Kasumi-1 (cell line): ENCODE results near the gene MACC1.

Experiments
- DNase-seq, 2 experiments: peaks; one replicate each; lab custom pipeline; 2025; lab: John Stamatoyannopoulos, UW

MACC1 gene

DNA sequence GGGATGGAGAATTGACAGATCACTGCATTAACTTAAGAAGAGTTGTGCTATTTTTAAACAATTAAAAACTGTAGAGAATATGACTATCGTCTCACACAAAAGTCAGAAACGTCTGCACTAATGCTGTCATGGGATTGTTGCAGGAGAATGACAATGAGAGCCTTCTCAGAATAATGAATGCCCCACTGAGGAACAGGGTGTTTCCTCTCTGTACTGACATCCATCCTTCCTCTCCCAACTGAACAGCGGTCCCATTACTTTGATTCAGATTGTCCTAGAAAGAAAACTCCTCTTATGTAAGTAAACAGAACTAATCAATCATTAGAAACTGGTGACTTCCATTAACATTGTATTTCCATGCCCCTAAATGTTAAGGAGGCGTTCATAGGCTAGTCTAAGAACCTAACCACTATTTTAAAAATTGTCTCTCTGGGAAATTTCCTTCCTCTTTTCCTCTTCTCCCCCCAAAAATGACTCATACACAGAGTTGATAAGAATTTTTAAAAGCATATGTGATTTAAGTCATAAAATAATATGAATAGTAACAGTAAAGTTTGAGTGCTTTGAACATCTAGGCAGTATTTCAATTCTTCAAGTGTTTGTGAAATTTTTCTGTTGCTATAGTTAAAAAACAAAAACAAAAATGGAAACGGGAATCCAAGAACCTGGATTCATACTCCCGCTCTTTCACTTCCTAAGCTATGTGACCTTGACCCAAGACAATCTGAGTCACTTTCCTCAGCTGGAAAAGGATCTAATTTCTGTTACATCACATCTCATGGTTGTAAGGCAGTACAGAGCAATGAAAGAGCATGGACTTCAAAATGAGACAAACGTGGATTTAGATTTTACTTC, 12.7 kb upstream of the MACC1 start:
- no peak for DNase-seq

DNA sequence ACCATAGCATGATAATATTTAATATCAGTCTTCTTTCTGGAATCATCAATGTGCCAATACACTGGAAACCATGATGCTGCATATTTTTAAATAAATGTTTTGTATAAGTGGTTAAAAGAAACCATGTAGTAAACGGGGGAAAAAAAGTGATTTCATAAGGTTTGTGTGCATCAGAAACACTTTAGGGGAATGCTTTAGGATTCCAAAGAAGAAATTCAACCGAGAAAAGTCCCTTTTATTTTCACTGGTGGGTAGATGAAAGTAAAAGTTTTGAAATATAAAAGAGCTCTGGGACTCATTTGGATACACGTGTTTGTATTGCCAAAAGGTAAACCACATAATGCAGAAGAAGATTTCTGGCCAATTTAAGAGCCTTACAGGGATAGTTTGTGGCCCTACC, 11.9 kb upstream of the MACC1 start:
- DNase-seq, result no peak

DNA sequence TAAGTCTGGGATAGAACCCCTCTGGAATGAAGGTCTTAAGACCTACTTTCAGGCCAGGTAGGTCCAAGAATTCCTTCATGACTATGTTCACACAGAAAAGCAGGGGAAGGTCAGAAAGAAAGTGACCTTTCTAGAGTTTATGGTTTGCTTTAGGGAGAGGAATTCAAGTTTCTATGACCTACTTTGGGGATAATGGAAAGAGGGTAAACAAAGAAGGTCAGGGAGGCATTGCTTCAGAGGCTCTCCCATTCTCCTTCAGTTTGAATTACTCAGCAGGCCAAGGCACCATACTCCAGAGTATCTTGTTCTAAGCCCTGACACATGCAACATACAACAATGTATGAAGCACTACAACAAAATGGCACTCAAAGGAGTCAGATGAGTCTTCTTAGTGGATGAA, 11.5 kb upstream of the MACC1 start:
- no peak for DNase-seq

DNA sequence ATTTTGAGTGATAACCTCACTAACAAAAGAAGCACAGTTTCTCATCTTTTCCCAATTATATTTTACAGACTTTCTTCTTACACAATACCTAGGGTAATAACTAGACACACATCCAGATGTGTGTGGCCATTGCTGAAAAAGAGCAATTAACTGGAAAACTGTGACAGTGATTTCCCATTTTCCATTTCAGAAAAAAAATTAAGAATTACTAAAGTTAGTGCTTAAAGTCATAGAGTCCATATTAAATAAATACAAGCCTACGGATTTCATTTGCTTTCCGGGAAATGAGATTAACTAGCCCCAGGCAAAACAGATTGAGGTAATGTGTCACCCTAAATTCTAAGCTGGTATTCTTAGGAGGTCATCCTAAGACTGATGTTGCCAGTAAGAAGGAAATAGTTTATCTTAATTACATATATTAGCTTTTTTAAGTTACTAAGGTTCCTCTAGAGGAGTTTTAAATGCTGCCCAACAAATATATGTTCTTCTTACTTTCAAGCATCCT, 10.2 kb upstream of the MACC1 start:
- DNase-seq, result no peak

DNA sequence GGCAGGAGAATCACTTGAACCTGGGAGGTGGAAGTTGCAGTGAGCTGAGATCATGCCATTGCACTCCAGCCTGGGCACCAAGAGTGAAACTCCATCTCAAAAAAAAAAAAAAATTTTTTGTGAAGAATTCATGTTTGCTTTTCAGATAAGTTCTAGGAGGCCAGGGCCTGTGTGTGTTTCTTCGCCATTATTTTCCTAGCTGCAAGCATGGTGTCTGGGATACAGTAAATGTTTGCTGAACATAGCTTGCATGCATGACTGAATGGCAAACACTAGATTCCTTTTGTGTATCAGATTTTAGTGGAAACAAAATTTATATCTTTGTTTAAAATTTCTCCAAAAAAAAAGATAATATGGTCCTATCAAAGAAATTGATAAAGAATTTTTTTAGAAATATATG, 9.7 kb upstream of the MACC1 start:
- DNase-seq, result no peak

DNA sequence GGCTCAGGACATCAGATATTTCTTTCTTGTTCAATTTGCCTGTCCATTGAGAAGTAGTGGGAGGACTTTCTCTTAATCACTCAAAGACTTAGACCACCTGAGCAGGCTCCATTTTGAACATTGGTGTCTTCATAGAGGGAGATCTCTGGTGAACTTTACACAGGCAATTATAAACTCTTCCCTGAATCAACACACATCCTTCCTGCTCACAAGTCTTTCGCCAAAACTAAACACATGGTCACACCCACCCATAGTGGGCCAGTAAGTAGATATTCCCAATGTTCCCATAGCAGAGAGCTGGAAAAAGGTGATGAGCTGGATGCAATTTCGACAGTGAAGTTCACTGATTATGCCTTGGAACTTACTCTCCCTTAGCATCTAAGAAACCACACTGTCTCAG, 8.2 kb upstream of the MACC1 start:
- DNase-seq, result no peak

DNA sequence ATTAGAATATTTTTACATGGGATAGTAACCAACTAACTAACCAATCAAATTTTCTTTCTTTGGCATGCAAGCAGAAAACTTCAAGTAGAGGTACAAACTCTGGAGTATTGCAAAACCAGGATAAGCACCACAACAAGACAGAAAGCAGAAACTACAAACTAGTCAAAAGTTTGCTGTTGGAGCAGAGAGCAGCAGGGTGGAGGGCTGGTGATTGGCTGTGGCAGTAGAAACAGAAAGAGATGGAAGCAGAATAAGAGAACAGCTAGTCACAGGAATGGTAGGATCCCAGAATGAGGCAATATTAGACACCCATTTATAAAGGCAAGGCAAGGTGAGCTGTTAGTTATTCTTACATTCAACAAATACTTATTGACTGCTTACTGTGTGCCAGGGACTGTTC, 6.8 kb upstream of the MACC1 start:
- no peak for DNase-seq

DNA sequence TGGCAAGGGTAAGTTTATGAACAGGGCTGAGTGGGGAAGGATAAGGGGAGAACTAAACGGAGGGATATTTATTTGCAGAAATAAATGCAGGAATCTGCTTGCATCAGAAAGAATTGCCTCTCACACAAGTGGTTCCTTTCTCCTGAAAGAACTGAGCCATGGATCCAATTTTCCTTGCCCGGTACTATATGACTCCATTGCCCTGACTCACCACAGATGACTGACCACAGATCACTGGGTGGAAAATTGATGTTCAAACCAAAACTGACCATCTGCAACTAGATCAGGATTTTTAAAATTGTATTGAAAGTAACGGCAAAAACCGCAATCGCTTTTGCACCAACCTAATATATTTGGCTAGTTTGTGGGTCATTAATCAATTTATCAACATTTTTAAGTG, 6.2 kb upstream of the MACC1 start:
- no peak for DNase-seq

DNA sequence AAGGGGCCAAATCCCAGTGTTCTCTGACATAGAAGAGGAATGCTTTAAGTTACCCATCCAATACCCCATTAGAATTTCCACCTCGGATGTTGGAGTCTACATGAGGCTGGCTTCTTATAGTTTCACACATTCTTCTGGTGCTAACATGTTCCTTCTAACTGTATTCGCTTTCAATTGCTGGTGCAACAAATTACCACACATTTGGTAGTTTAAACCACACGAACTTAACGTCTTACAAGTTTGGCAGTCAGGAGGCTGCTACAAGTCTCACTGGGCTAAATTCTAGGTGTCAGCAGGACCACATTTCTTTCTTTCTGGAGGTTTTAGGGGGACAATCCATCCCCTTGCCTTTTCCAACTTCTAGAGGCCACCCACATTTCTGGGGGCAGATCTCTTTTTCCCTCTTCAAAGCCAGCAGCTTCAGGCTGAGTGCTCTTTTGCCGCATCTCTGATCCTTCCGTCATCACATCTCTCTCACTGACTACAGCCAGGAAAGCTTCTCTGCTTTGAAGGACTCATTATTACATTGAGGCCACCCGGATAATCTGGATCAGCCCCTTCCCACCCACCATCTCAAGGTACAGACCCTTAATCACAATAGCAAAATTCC, 5.1 kb upstream of the MACC1 start:
- DNase-seq, result no peak

DNA sequence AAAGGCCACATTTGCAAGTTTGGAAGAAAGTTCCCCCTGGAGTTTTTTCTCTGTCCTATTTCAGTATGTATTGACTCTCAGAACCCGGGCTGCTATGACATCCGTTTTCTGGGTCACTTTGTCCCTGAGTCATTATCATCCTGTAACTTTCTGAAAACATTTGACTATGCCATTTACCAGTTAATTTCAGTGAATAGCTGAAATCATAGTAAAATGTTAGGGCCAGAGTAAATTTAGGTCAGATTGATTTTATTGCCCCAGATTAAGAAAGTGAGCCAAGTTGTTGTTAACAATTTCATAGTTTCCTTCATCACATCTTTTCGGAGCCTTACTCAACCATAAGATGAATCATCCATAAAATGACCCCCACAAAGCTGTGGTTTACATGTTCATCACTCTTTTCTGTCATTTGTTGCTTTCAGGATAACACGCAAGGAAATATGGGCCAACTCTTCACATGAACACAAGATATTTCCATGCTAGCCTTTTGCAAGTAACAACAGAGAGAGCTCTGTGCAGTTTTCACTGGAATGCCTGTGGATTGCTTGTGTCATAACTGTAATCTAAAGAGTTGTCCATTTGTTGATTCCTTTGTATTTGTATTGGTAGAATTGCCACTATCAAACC, 3.9 kb upstream of the MACC1 start:
- no peak for DNase-seq

DNA sequence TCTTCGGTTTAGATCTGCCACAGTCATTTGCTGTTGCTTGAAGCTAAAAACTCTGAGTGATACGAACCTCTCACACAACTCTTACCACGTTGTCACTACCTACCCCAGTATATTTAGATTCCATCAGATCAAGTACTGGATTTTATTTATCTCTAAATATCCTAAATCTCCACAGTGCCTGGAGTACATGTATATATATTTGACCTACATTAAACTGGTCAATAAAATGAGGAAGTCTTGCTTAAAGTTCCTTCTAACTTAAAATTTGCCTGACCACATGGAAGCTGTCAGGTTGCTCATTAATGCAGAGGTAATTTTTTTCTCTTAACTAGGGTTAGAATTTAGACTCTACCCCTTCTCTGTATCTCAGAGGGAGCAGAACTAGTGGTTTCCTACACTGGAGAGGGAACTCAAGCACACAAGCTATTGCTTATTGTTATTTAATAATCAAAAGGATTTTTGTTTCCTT, 3.1 kb upstream of the MACC1 start:
- DNase-seq, result no peak

DNA sequence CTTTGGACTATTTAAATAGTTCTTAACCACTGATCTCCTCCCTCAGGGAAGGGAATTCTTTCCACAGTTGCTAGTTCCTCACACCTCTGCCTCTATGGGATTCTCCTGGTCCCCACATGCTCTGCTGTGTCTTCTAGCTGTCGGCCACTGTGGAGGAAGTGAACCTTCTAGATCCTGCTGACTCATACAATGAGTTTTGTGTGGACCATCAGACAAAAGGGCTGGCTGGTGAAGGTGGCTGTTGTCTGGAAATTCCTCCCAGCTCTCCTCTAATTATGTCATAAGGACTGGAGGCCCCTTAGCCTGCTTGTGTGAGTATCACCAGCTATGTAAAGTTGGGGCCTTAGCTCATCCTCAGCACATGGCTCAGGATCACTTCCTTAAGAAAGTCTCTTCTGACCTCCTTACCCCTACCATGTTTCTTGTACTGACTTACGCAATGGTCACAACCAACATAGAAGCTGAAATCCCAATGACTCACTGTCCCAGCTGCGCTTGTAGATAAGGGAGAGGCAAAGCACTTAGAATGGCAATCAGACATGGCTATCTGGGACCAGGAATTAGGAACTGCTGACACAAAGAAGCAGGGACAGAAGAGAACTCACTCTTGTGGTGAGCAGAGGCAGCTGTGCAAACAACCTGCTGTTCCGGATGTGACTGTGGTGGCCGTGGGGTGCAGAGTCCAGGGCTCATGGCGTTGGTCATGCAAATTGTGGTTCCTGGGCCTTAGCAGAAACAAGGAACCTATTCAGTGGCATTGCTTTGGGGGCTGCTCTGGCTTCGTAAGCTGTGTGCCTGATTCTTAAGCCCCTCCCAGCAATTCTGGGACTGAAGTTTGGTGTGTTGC, 2.5 kb upstream of the MACC1 start:
- peak; percentile 73 to 83 for DNase-seq

DNA sequence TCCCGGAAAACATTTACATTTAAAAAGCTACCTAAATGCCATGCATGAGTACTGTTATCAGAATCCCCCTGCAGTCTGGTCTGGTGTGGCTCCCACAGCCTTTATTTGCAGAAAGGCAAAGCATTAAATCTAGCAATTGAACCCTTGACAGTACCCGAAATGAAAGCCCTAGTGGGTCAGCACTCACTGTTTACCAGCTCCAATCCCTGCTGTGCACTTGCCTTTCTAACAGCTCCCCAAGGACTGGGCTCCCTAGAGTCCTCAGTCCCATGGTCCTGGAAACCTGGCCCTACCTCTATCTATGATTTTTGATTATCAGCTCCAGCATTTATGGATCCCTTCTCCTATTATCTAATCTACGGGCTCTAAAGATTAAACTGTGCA, 1.9 kb upstream of the MACC1 start:
- DNase-seq, result no peak

DNA sequence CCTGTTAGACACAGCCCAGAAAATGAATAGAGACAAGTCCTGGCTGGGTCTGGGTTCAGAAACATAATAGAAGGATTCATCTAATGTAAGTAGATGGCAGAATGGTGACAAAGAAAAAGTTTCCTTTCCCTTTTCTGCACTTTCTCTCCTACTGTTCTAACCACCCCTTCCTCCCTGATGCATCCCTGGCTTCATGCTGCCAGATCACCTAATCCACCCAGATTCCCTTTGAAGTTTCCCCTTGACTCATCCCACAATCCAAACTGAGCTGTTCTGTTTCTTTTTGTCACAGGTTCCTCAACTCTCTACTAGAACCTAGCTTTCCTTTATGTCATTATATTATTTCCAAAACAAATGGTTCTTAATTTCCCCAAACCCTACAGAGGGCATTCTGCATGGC, 1.1 kb upstream of the MACC1 start:
- no peak for DNase-seq

DNA sequence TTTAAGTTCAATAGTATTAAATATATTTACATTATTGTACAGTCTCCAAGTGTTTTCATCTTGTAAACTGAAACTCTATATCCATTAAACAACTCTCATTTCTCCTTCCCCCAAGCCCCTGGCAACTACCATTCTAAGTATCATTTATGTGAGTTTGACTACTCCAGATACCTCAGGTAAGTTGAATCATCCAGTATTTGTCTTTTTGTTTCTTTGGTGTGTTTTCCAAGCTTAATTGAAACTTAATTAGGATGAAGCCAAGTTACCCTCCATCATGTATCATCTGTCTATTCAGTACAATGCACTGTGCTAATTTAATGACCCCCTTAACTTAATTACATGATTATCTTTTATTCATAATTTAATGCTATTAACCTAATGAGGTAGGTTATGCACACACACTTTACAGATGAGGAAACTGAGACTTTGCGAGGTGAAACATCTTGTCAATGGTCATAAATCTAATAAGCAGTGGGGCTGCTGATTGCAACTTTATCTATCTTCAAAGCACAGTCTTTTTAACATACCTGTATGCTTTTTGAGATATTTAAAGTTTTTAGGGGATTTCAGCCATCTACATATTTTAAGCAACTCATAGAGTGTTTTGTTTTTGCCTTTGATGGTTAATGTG, 663 bp downstream of the MACC1 start:
- DNase-seq, result no peak

DNA sequence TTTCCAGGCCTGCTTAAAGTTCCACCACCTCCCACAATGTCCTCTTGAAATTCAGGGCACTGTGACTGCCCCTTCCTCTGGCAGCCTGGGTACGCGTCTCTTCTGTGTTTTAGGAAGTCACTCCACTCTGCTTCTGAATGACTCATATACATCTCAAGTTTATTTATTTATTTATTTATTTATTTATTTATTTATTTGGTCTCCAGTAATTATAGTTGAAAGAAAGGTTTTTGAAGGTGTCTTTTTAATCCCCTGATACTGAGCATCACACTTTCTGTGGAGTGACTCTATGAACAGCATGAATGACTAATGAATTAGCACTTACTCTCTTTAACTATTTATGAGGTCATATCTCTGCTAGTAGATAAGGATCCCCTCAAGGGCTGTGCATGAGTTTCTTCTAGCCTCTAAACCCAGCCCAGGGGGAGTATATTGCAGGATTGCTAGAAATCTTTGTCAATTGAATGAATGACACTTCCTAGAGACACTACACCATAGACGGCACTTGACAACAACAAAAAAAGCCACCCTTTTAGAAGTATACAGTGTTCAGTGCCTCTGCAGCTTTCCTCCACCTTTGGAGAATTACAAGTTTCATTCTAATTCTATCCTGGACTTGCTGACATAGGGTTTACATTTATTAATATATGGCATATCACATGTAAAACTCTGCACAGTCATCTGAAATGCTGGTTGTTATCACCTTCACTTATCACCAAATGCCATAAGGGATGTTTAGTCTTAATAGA, 2.1 kb downstream of the MACC1 start:
- DNase-seq, result no peak

DNA sequence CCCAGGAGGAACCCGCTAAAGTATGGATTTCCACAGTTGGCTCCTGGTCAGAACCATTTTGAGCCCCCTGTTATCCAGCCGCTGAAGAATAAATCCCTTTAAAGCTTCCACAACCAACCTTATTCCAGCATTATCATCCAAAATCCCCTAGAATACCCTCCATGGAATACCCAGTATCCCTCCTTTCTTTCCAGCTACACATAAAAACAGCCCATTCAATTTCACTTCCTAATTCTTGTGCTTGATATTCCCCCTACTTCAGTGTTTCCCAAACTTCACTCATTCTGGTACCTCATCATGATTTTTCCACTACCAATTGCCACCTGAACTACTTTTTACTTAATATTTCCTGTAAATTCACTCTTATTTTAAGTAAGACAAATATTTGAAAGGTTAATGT, 3.1 kb downstream of the MACC1 start:
- no peak for DNase-seq

DNA sequence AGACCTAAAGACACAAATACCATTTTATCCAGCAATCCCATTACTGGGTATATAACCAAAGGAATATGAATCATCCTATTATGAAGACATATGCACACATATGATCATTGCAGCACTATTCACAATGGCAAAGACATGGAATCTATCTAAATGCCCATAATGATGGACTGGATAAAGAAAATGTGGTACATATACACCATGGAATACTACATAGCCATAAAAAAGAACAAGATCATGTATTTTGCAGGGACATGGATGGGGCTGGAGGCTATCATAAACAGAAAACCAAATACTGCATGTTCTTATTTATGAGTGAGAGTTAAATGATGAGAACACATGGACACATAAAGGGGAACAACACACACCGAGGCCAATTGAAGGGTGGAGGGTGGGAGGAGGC, 3.8 kb downstream of the MACC1 start:
- no peak for DNase-seq

DNA sequence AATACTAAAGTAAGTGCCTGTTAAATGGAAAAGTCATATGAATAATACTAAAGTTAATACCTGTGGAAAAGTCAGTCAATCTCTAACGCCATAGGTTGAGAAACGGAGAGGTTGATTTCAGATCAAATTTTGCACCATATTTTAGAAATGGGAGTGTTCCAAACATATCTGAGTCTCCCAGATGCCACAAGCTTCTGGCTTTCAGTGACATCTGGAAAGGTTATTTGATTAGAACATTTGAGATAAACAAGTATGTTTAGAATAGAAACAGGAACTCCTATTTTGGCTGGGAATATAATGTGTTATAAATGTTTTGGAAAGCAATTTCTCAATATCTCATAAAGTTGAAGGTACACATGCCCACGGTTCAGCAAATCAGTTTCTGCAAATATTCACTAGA, 5.8 kb downstream of the MACC1 start:
- no peak for DNase-seq

DNA sequence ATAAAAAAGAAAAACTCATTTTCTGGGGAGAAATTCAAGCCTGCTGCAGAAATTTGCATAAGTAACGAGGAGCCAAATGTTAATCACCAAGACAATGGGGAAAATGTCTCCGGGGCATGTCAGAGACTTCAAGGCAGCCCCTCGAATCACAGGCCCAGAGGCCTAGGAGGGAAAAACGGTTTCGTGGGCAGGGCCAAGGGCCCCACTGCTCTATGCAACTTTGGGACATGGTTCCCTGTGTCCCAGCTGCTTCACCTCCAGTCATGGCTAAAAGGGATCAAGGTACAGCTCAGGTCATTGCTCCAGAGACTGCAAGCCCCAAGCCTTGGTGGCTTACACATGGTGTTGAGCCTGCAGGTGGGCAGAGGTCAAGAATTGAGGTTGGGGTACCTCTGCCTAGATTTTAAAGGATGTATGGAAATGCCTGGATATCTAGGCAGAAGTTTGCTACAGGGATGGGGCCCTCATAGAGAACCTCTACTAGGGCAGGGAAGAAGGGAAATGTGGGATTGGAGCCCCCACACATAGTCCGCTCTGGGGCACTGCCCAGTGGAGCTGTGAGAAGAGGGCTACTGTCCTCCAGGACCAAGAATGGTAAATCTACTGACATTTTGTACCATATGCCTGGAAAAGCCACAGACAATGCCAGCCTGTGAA, 8.4 kb downstream of the MACC1 start:
- DNase-seq, result no peak
